HepG2 (cell line): ENCODE results near the gene UPF3A. TPM values are rescaled to one million over a fixed set of nuclear protein-coding genes. Genes with fewer than 3 reads are reported as not detected.

Experiments used
- ATAC-seq: fragments of 200-7000 bp; cut with Tn5 transposase; 3 replicates; pipeline ENCODE4 v1.9.1; 2020; ENCODE audit warnings: mild to moderate bottlenecking, moderate library complexity
- BruUV-seq: library from RNA; stranded (reverse); fragments of 400-500 nt; replicated peaks from 2 replicates; lab custom pipeline; 2021; lab: Mats Ljungman, UMichigan
- CTCF ChIA-PET: fragments of 300-600 bp; formaldehyde crosslinking; extraction: SDS; loops from one replicate; lab custom pipeline; 2021; ENCODE audit warnings: low total read pairs, inconsistent platforms, low intra/inter-chr PET ratio; lab: Yijun Ruan, JAX
- POLR2A ChIA-PET: fragments of 350-600 bp; sonication (Branson Sonifier 250); formaldehyde crosslinking; loops from one replicate; lab custom pipeline; 2020; ENCODE audit warnings: antibody characterized with exemption, inconsistent platforms; lab: Yijun Ruan, JAX
- DNase-seq: peaks from one replicate; pipeline ENCODE4 v3.0.0-alpha.2; 2015; ENCODE audit warnings: low spot score
- FAIRE-seq: peaks from 3 replicates; lab custom pipeline; 2011; peaks lifted over from hg19 to GRCh38; lab: Jason Lieb, UNC
- H2AFZ ChIP-seq: one replicate; pipeline ENCODE4 v1.6.1; 2011; ENCODE audit warnings: low read length, inconsistent platforms
- H3K27ac ChIP-seq: fragments of 300-600 bp; 3 replicates; pipeline ENCODE4 v1.8.0; 2011; ENCODE audit warnings: mixed run types, mild to moderate bottlenecking, mixed read lengths, low read length, inconsistent platforms; ENCODE audit not compliant: insufficient read depth; ENCODE audit errors: extremely low read length
- H3K27me3 ChIP-seq, 2 experiments: fragments of 200-600 bp in 1 of 2; 2 replicates in 1 of 2; 3 replicates in 1 of 2; pipeline versions ENCODE4 v1.6.0 to v1.8.0; 2011; ENCODE audit warnings: low read length in 2 of 2, mild to moderate bottlenecking in 2 of 2, moderate library complexity in 2 of 2, inconsistent platforms in 1 of 2; ENCODE audit not compliant: insufficient read depth in 2 of 2, control insufficient read depth in 1 of 2
- H3K36me3 ChIP-seq, 2 experiments: fragments of 200-600 bp in 1 of 2; replicated peaks in 1 of 2; 2 replicates in 1 of 2; 3 replicates in 1 of 2; pipeline versions ENCODE4 v1.5.1 to v1.8.0; 2011; ENCODE audit warnings: low read length in 2 of 2, inconsistent platforms in 1 of 2; ENCODE audit not compliant: insufficient read depth in 2 of 2, control insufficient read depth in 1 of 2
- H3K4me1 ChIP-seq: 2 replicates; pipeline ENCODE4 v1.5.1; 2012; ENCODE audit warnings: low read length, inconsistent platforms; ENCODE audit not compliant: insufficient read depth
- H3K4me2 ChIP-seq: 2 replicates; pipeline ENCODE4 v1.6.0; 2011; ENCODE audit warnings: low read depth, low read length, inconsistent platforms
- H3K4me3 ChIP-seq, 3 experiments: fragments of 200-600 bp in 1 of 3; sonication (generic), shearing (Covaris generic) in 1 of 3; replicated peaks in 1 of 3; 2 replicates each; pipeline ENCODE4 v1.5.1; 2011 to 2016; ENCODE audit warnings: low read length in 3 of 3, inconsistent platforms in 2 of 3, low read depth in 2 of 3, mild to moderate bottlenecking in 2 of 3, control low read depth in 1 of 3, mixed read lengths in 1 of 3; ENCODE audit not compliant: insufficient read depth in 1 of 3
- H3K79me2 ChIP-seq: one replicate; pipeline ENCODE4 v1.6.1; 2011; ENCODE audit warnings: low read length, inconsistent platforms; ENCODE audit not compliant: insufficient read depth
- H3K9ac ChIP-seq: 2 replicates; pipeline ENCODE4 v1.6.0; 2011; ENCODE audit warnings: mild to moderate bottlenecking, low read depth, low read length, inconsistent platforms; ENCODE audit not compliant: insufficient read depth
- H3K9me3 ChIP-seq: 2 replicates; pipeline ENCODE4 v1.5.1; 2012; ENCODE audit warnings: mild to moderate bottlenecking, low read length
- H4K20me1 ChIP-seq: 2 replicates; pipeline ENCODE4 v1.6.0; 2011; ENCODE audit warnings: inconsistent platforms, mild to moderate bottlenecking, low read length, moderate library complexity; ENCODE audit not compliant: insufficient read depth
- HMGXB3 ChIP-seq: sonication (generic); formaldehyde crosslinking; IDR thresholded peaks from 2 replicates; pipeline ENCODE4 v1.4.0; 2020; ENCODE audit warnings: missing genetic modification reagents, borderline replicate concordance
- HNRNPL ChIP-seq: fragments of 200-400 bp; formaldehyde crosslinking; IDR thresholded peaks from 2 replicates; pipeline ENCODE4 v1.6.1; 2017; ENCODE audit warnings: mild to moderate bottlenecking, low read depth, low read length
- SNAPC2 ChIP-seq: sonication (generic); formaldehyde crosslinking; IDR thresholded peaks from 2 replicates; pipeline ENCODE4 v1.8.1; 2022; ENCODE audit warnings: mild to moderate bottlenecking, missing genetic modification reagents
- USF2 ChIP-seq, 2 experiments: sonication (generic) in 1 of 2; formaldehyde crosslinking in 1 of 2; IDR thresholded peaks; 2 replicates each; pipeline versions ENCODE4 v1.5.1 to v1.6.1; 2011 to 2020; ENCODE audit warnings: borderline replicate concordance in 1 of 2, low read depth in 1 of 2, low read length in 1 of 2, mild to moderate bottlenecking in 1 of 2, missing genetic modification reagents in 1 of 2, moderate library complexity in 1 of 2
- ZNF484 ChIP-seq: sonication (generic); formaldehyde crosslinking; IDR thresholded peaks from 2 replicates; pipeline ENCODE4 v1.5.1; 2020; ENCODE audit warnings: mild to moderate bottlenecking, low read depth, missing genetic modification reagents, borderline replicate concordance
- WGBS: methylation state at CpG from one replicate; pipeline ENCODE4 v1.1.6; 2017; ENCODE audit warnings: low lambda C conversion rate; 5-methylcytosine and 5-hydroxymethylcytosine counted together
- in situ Hi-C: cut with HindIII; loops from 2 replicates; pipeline ENCODE4 v1.10.0; 2017; ENCODE audit warnings: low pct_unique_long_range_greater_than_20kb; ENCODE audit not compliant: extremely low pct_ligation_motif_present
- intact Hi-C: fragments of 100-400 bp; cut with micrococcal nuclease; formaldehyde crosslinking; loops from one replicate; pipeline ENCODE4 v1.10.0; 2022; ENCODE audit not compliant: unreplicated experiment
- polyA plus RNA-seq, 8 experiments: library from polyadenylated mRNA; depleted of rRNA in 3 of 8; stranded (reverse) in 7 of 8; unstranded in 1 of 8; fragments of >200 nt; fragmentation: Illumina TruSeq in 4 of 8; extraction: Trizol in 4 of 8; gene quantifications; 2 replicates each; pipeline versions ENCODE4 v1.2.1 to v1.2.3, GENCODE V29; 2011 to 2016; ENCODE audit warnings: low read depth in 4 of 8, missing spikeins in 1 of 8, mixed read lengths in 1 of 8; ENCODE audit not compliant: insufficient read depth in 1 of 8
- total RNA-seq, 5 experiments: library from RNA; depleted of rRNA; stranded (reverse); fragments of >200 nt; fragmentation: Illumina TruSeq; extraction: Trizol; gene quantifications; 2 replicates each; pipeline ENCODE4 v1.2.3, GENCODE V29; 2016; ENCODE audit warnings: low read depth in 1 of 5

Gene UPF3A
- total and polyA plus RNA-seq, 2 of the 13 experiments (the other 11 are each of a cell fraction or from before 2014, with no cell fraction given) = 60.2 to 63.8 TPM

GRCh38 chr13:114234645-114235421 is 46.6 kb upstream of the UPF3A start, which contains the start of gene CDC16 (continued):
- no peak for TF ChIP-seq USF2 (IDR thresholded peaks at IDR 0.05; ENCODE audit: low read depth, low read length)
- peak; percentile 34; the same call in 1 of the 2 replicates for TF ChIP-seq USF2 (CRISPR knock-in tag; IDR thresholded peaks at IDR 0.05; ENCODE audit: borderline replicate concordance)
- peak; percentile 61; the same call in 1 of the 2 replicates for TF ChIP-seq ZNF484 (CRISPR knock-in tag)
- 0 out of 2 replicates have a peak, but pooled peaks have one; percentile 34 for TF ChIP-seq HNRNPL

GRCh38 chr13:114235697-114236096 is 45.7 kb upstream of the UPF3A start:
- TF ChIP-seq HMGXB3 (CRISPR knock-in tag) (no peak), SNAPC2 (CRISPR knock-in tag) (peak; percentile 35; the same call in 1 of the 2 replicates)
- CTCF ChIA-PET = no interaction called here
- intact Hi-C loops (no loop called here), in situ Hi-C loops (no loop called here)
- Histone ChIP-seq H3K4me2 (peak overlapping the region; percentile 98), H3K27ac (peak overlapping the region; percentile 80), H2AFZ (no peak overlapping the region), H3K9me3 (no peaks in the 10 kb centered on the region), H3K4me3 (peak overlapping the region; percentile 76 to 91 (median 90)), H3K9ac (peak overlapping the region; percentile 86), H3K4me1 (0 out of 2 replicates have a peak, but pooled peaks cover 6% of the 10 kb centered on the region), H4K20me1 (no peaks in the 10 kb centered on the region), H3K36me3 (peaks cover 1 to 31% of the 10 kb centered on the region in 2 experiments), H3K79me2 (peaks cover 16% of the 10 kb centered on the region), H3K27me3 (peaks cover 0 to 1% of the 10 kb centered on the region in 2 experiments; a peak in 2 of 5 replicates)
- BruUV-seq = TSS peak; percentile 73
- peak; percentile 5 for DNase-seq
- ATAC-seq = peak; percentile 9; the same call in 1 of the 3 replicates
- POLR2A ChIA-PET = no interaction called here
- no peak for FAIRE-seq
- 2% methylated on average over 10 of the region's 10 CpGs for WGBS
